HepG2 (cell line): ENCODE measurements around the gene SLC17A9. TPM values are rescaled to one million over a fixed set of nuclear protein-coding genes. Genes with fewer than 3 reads are reported as not detected.
A peak's percentile ranks its signal among the peaks of the same experiment; 100 is the strongest.

Source experiments
- CHD2 ChIP-seq: IDR thresholded peaks from 2 replicates; pipeline ENCODE4 v1.6.1; 2011; ENCODE audit warnings: low read depth, low read length, improper control_type of control experiment
- DR1 ChIP-seq: sonication (generic); formaldehyde crosslinking; IDR thresholded peaks from 2 replicates; pipeline ENCODE4 v1.8.0; 2021; ENCODE audit warnings: mild to moderate bottlenecking, missing genetic modification reagents, inconsistent platforms
- HDAC1 ChIP-seq: sonication (generic); formaldehyde crosslinking; IDR thresholded peaks from 2 replicates; pipeline ENCODE4 v1.5.1; 2020; ENCODE audit warnings: mild to moderate bottlenecking, missing genetic modification reagents
- HHEX ChIP-seq: IDR thresholded peaks from 2 replicates; pipeline ENCODE4 v1.6.1; 2016; ENCODE audit warnings: control low read depth
- HMGXB4 ChIP-seq, 2 experiments: sonication (generic) in 1 of 2; formaldehyde crosslinking in 1 of 2; IDR thresholded peaks; 2 replicates each; pipeline versions ENCODE4 v1.4.0 to v1.6.1; 2018 to 2020; ENCODE audit warnings: missing genetic modification reagents in 2 of 2, borderline replicate concordance in 1 of 2, low read depth in 1 of 2, mild to moderate bottlenecking in 1 of 2, missing biosample characterization in 1 of 2
- HNF1A ChIP-seq, 2 experiments: sonication (generic) in 1 of 2; formaldehyde crosslinking in 1 of 2; IDR thresholded peaks; 2 replicates each; pipeline versions ENCODE4 v1.4.0 to v1.6.1; 2016 to 2020; ENCODE audit warnings: borderline replicate concordance in 1 of 2, low read depth in 1 of 2, mild to moderate bottlenecking in 1 of 2, missing genetic modification reagents in 1 of 2
- HNRNPL ChIP-seq: fragments of 200-400 bp; formaldehyde crosslinking; IDR thresholded peaks from 2 replicates; pipeline ENCODE4 v1.6.1; 2017; ENCODE audit warnings: mild to moderate bottlenecking, low read depth, low read length
- IKZF1 ChIP-seq: fragments of 450-650 bp; IDR thresholded peaks from 2 replicates; pipeline ENCODE4 v1.7.1; 2016
- MBNL3 ChIP-seq: fragments of 250-450 bp; sonication (Bioruptor Pico); conservative IDR thresholded peaks from 2 replicates; pipeline ENCODE4 v1.8.0; 2022; ENCODE audit warnings: mild to moderate bottlenecking, inconsistent platforms
- SNAPC4 ChIP-seq: sonication (generic); formaldehyde crosslinking; IDR thresholded peaks from 2 replicates; pipeline ENCODE4 v1.4.0; 2020; ENCODE audit warnings: mild to moderate bottlenecking, missing genetic modification reagents
- TBP ChIP-seq: sonication (generic); formaldehyde crosslinking; IDR thresholded peaks from 2 replicates; pipeline ENCODE4 v1.5.0; 2020; ENCODE audit warnings: missing genetic modification reagents
- U2AF1 ChIP-seq: fragments of 200-400 bp; formaldehyde crosslinking; optimal IDR thresholded peaks from 2 replicates; pipeline ENCODE3; 2017; ENCODE audit warnings: mild to moderate bottlenecking, low read depth, low read length
- ZBTB34 ChIP-seq: sonication (generic); formaldehyde crosslinking; IDR thresholded peaks from 2 replicates; pipeline ENCODE4 v1.8.0; 2022; ENCODE audit warnings: mild to moderate bottlenecking, missing genetic modification reagents
- ZNF670 ChIP-seq: sonication (generic); formaldehyde crosslinking; IDR thresholded peaks from 2 replicates; pipeline ENCODE4 v1.8.0; 2022; ENCODE audit warnings: mild to moderate bottlenecking, missing genetic modification reagents, borderline replicate concordance
- polyA plus RNA-seq, 8 experiments: library from polyadenylated mRNA; depleted of rRNA in 3 of 8; stranded (reverse) in 7 of 8; unstranded in 1 of 8; fragments of >200 nt; fragmentation: Illumina TruSeq in 4 of 8; extraction: Trizol in 4 of 8; gene quantifications; 2 replicates each; pipeline versions ENCODE4 v1.2.1 to v1.2.3, GENCODE V29; 2011 to 2016; ENCODE audit warnings: low read depth in 4 of 8, missing spikeins in 1 of 8, mixed read lengths in 1 of 8; ENCODE audit not compliant: insufficient read depth in 1 of 8
- total RNA-seq, 5 experiments: library from RNA; depleted of rRNA; stranded (reverse); fragments of >200 nt; fragmentation: Illumina TruSeq; extraction: Trizol; gene quantifications; 2 replicates each; pipeline ENCODE4 v1.2.3, GENCODE V29; 2016; ENCODE audit warnings: low read depth in 1 of 5

SLC17A9 gene
- total and polyA plus RNA-seq, 2 of the 13 experiments (the other 11 are each of a cell fraction or from before 2014, with no cell fraction given), result 110 to 191 TPM

- TF ChIP-seq ZBTB34 (CRISPR knock-in tag) (peak; percentile 81; the same call in 1 of the 2 replicates), DR1 (no peak), CHD2 (0 out of 2 replicates have a peak, but pooled peaks have one; percentile 40), HNRNPL (no peak), MBNL3 (CRISPR knock-in tag) (no peak), TBP (CRISPR knock-in tag) (no peak), HHEX (CRISPR knock-in tag) (peak; percentile 38), IKZF1 (no peak), HNF1A (IDR thresholded peaks at IDR 0.05; ENCODE audit: low read depth) (peak; percentile 60), HNF1A (CRISPR knock-in tag; IDR thresholded peaks at IDR 0.05; ENCODE audit: borderline replicate concordance) (peak; percentile 92), U2AF1 (no peak), ZNF670 (CRISPR knock-in tag) (no peak; the same call in 1 of the 2 replicates), HMGXB4 (CRISPR knock-in tag; IDR thresholded peaks at IDR 0.05; ENCODE audit: borderline replicate concordance in 1 of 2, low read depth in 1 of 2) (peak; percentile 82 to 92), SNAPC4 (CRISPR knock-in tag) (peak; percentile 72; the same call in 1 of the 2 replicates), HDAC1 (CRISPR knock-in tag) (peak; percentile 99)
These were observed 35.6 kb upstream of the SLC17A9 start (continued) for GRCh38 chr20:62916703-62917476.
